Measurements from ENCODE around the gene TBC1D4. TPM values are rescaled to one million over a fixed set of nuclear protein-coding genes. Genes with fewer than 3 reads are reported as not detected.

Gene TBC1D4
- total RNA-seq, 1 donor from 2014 or later: 84.9 TPM

DNA sequence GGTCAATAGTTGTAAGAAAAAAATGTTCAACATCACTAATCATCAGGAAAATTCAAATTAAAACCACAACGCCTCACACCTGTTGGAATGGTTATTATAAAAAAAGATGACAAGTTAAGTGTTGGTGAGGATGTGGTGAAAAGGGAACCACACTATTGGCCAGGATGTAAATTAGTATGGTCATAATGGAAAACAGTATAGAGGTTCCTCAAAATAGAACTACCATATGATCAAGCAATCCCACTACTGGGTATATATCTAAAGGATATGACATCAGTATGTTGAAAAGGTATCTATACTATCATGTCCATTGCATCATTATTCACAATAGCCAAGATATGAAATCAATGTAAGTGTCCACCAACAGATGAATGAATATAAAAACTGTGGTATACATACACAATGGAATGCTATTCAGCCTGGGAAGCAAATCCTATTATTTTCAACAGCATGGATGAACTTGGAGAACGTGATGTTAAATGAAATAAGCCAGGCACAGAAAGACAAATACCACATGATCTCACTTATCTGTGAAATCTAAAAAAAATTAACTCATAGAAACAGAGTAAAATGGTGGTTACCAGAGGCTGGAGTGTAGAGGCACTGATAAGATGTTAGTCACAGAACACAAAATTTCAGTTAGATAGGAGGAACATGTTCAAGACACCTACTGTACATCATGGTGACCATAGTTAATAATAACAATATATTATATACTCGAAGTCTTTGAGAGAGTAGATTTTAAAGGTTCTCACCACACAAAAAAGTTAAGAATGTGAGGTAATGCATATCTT, 56.6 kb downstream of the TBC1D4 start:
- intact Hi-C loops (cut with DNase I): no loop called here
- no peak for DNase-seq (ENCODE audit: low spot score)

DNA sequence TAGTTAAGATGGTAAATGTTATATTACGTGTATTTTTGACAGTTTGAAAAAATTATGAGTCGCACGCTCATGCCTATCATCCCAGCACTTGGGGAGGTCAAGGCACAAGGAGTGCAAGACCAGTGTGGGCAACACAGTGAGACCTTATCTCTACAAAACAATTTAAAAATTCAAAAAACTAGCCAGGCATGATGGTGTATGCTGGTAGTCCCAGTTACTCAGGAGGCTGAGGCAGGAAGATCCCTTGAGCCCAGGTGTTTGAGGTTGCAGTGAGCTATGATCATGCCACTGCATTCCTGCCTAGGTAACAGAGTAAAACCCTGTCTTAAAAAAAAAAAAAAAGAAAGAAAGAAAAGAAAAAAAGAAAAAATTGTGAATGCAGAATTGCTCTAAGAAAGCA, 58.0 kb downstream of the TBC1D4 start:
- intact Hi-C loops (cut with DNase I): no loop called here

DNA sequence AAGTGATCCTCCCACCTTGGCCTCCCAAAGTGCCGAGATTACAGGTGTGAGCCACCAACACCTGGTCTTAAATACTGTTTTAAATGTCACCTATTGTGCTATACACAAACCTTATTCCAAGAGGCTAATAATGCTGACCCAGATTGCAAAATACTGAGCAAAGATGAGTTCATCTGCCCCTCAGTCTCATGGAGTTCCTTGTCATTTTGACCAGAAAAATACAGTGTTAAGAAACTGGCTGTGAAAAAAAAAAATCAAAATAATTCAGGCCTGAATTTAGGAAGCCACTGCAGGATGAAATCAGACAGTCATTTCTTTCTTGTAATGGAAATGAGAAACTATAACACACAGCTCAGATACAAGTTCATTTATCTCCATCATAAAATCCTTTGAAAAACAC, 59.9 kb downstream of the TBC1D4 start:
- intact Hi-C loops (cut with DNase I): no loop called here

More for the DNA sequence above, 58.0 kb downstream of the TBC1D4 start:
- no peak for DNase-seq (ENCODE audit: low spot score)

GRCh38 chr13:75421133-75421532, 60.8 kb downstream of the TBC1D4 start:
- DNase-seq (ENCODE audit: low spot score): no peak
- intact Hi-C loops (cut with DNase I): no loop called here

More for the DNA sequence above, 59.9 kb downstream of the TBC1D4 start:
- no peak for DNase-seq (ENCODE audit: low spot score)

GRCh38 chr13:75419656-75420055, 62.3 kb downstream of the TBC1D4 start:
- no peak for DNase-seq (ENCODE audit: low spot score)
- intact Hi-C loops (cut with DNase I): loop anchor here (5.0 kb wide), 1 partner anchor 58 kb away; no protein-coding TSS in a partner anchor

- DNase-seq (ENCODE audit: low spot score): no peak
- intact Hi-C loops (cut with DNase I): loop anchor here (5.0 kb wide), 1 partner anchor 58 kb away; no protein-coding TSS in a partner anchor
These were observed 63.0 kb downstream of the TBC1D4 start for GRCh38 chr13:75418997-75419396.

DNA sequence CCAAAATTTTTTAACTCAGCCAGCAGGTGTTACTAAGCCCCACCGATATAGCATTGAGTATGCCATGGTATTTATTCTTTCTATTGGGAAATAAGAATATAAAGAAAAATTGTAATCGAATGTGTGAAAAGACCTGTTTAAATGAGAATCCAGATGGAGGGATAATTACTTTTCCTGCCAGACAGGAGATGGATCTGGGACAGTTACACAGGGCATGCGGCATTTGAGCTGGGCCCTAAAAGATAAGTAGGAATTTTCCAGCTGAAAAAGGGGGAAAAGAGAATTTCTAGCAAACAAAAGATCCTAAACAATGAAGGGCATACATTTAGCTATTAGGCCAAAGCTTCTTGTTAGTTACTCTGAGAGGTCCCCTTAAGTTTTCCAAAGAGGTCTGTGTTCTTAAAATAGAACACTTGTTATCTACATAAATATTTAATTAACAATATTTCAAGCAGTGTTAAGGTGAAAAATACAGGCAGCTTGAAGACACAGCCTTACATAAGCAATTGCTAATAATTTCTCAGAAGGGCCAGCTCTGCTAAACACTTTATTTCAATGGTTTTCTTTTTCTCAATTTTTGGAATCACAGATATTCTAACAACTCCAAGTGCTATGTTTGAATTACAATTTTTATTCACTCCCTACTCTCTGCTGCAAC, 63.7 kb downstream of the TBC1D4 start:
- no peak for DNase-seq (ENCODE audit: low spot score)
- intact Hi-C loops (cut with DNase I): loop anchor here (5.0 kb wide), 1 partner anchor 59 kb away; no protein-coding TSS in a partner anchor

DNA sequence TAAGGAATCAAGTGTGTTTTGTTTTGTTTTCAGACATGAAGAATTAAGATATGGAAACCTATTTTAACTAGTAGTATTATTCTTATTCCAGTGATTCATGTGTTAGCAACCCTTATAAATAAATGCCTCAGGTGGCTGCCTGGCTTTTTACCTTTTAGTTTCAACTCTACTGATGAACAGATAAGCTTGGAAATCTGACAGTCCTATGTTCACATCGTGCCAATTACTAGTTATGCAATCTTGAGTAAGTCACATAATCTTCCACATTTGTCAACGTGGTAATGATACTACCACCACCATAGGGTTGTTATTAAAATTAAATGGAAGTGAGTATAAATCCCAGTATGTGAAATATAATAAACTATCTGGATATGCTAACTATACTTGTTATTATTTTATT, 64.3 kb downstream of the TBC1D4 start:
- intact Hi-C loops (cut with DNase I): loop anchor here (5.0 kb wide), 1 partner anchor 60 kb away; no protein-coding TSS in a partner anchor
- no peak for DNase-seq (ENCODE audit: low spot score)

- intact Hi-C loops (cut with DNase I): loop anchor here (5.0 kb wide), 1 partner anchor 60 kb away; no protein-coding TSS in a partner anchor
These were observed 65.0 kb downstream of the TBC1D4 start for GRCh38 chr13:75417012-75417384.

DNA sequence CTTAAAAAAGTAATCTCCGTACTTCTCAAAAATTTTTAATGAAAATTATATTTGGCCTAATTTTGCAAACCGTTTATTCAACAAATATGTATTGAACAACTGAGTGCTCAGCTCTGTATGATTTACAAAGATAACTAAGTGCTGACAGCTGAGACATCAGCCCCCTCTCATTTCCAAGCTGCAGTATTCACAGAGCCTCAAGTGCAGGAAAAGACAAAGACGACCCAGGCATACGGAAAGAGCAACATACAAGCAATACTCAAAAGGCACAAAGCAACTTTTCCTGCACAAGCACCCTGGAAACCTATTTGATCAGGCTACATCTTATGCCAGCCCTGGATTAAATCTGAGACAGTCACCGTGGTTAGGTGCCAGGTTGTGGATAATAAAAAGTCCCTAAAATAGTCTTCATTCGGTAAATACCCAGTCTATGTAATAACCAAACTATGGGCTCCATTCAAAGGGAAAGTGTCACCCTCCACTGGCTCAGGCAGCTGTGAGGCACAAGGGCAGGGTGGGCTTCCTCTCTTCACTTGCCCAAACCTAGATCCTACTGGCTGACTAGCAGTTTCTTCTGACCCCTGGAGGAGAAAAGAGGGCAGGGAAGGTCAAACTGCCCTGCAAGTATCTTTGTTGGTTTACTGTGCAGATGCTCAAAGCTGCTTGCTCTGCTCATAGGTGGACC, 65.5 kb downstream of the TBC1D4 start:
- no peak for DNase-seq (ENCODE audit: low spot score)
- intact Hi-C loops (cut with DNase I): loop anchor here (5.0 kb wide), 1 partner anchor 61 kb away; no protein-coding TSS in a partner anchor

More at GRCh38 chr13:75417012-75417384, 65.0 kb downstream of the TBC1D4 start:
- no peak for DNase-seq (ENCODE audit: low spot score)

DNA sequence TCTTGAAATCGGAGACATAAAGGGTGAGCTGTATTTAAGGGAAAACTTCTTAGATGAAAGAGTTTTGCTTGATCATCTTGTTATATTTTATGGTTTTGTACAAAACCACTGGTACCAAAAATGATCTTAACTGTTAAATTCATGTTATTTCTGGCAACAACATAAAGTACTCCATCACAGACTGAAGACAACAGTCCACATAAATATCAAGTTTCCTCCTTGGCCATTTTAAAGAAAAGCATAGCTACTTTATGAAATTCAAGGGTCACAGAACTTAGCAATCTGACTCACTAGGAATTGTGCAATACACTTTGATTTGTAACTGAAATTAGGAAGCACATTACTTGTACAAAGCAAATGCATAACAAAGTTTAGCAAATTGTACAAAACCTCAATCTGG, 66.3 kb downstream of the TBC1D4 start:
- no peak for DNase-seq (ENCODE audit: low spot score)
- intact Hi-C loops (cut with DNase I): loop anchor here (5.0 kb wide), 1 partner anchor 62 kb away; no protein-coding TSS in a partner anchor

DNA sequence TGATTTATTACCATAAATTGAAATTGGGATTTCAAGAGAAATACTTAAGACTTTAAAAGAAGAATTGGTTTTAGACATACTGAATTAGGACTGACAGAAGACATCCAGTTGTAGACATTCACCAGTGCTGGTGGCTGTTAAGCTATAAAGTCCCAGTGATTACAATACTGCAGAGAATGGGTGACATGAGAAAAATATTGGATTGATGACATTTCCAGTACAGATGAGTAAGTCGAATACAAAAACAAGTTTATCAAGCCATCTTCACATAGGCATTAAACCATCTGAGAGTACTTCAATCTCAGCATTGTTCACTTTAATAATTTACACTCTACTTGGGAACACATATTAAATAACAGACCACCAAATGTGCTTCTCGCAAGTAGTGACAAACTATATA, 66.8 kb downstream of the TBC1D4 start:
- intact Hi-C loops (cut with DNase I): loop anchor here (5.0 kb wide), 1 partner anchor 62 kb away; no protein-coding TSS in a partner anchor
- DNase-seq (ENCODE audit: low spot score): no peak

DNA sequence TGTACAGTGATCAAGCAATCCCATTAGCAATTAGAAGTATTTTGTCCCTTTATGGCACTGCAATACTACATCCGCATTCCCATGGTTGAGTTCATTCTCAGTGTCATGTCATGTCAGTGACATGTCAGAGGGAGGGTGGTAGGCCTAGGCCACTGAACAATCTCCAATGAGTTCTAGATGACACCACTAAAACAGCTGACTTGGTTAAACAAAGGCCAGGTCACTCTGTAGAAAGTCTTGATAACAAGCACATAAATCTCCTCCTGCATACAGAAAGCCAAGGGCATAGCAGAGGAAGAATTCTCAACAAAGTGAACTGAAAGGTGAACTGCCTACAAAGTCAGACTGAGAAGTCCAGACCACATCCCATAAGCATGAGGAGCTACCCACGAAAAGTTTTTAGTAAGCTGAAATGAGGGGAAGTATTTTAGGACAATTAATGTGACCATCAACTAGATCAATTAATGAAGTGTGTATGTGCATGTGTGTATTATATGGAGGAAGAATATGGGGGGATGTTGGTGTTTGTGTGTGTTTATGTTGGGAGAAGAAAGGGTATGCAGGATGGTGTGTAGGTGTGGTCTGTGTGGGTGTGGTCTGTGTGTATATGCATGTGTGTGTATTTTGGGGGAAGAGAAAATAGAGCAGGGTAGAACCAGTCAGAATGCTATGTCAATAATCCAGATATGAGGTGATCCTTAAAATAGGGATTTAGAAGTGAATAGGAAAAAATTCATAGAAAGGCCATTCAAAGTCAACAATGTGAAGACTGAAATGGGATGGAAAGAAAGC, 67.7 kb downstream of the TBC1D4 start:
- DNase-seq (ENCODE audit: low spot score): no peak
- intact Hi-C loops (cut with DNase I): no loop called here

GRCh38 chr13:75411924-75412537, 69.9 kb downstream of the TBC1D4 start:
- intact Hi-C loops (cut with DNase I): no loop called here
- DNase-seq (ENCODE audit: low spot score): no peak

- no peak for DNase-seq (ENCODE audit: low spot score)
- intact Hi-C loops (cut with DNase I): no loop called here
These were observed 71.8 kb downstream of the TBC1D4 start for GRCh38 chr13:75410207-75410606.

DNA sequence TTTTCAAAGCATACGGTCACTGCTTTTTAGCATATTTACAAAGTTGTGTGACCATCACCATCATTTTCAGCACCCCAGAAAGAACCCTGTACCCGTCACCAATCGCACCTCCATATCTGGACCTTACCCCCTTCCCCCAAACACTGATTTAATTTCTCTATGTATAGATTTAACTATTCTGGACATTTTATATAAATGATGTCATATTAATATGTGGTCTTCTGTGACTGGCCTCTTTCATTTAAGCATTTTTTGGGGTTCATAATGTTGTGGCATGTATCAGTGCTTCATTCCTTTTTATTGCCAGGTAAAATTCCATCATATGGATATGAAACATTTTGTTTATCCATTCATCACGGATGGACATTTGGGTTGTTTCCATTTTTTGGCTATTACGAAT, 74.0 kb downstream of the TBC1D4 start:
- intact Hi-C loops (cut with DNase I): no loop called here
- DNase-seq (ENCODE audit: low spot score): no peak

DNA sequence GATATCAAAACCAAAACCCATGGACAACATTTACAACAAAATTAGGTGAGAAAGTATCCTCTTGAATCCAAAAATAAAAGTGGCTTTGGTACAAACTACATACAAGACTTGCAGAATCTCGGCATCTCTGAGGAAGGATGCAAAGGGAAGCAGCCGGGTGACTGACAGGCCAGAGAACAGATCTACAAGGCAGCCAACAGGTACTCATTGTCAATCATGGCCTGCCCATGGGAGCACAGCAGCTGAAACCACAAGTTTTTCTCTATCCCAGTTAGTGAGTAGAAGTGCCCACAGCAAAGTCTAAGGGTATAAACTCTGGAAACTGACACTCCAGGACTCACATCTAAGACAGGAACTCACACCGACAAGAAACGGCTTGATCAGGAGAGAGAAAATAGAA, 74.5 kb downstream of the TBC1D4 start:
- no peak for DNase-seq (ENCODE audit: low spot score)
- intact Hi-C loops (cut with DNase I): no loop called here

DNA sequence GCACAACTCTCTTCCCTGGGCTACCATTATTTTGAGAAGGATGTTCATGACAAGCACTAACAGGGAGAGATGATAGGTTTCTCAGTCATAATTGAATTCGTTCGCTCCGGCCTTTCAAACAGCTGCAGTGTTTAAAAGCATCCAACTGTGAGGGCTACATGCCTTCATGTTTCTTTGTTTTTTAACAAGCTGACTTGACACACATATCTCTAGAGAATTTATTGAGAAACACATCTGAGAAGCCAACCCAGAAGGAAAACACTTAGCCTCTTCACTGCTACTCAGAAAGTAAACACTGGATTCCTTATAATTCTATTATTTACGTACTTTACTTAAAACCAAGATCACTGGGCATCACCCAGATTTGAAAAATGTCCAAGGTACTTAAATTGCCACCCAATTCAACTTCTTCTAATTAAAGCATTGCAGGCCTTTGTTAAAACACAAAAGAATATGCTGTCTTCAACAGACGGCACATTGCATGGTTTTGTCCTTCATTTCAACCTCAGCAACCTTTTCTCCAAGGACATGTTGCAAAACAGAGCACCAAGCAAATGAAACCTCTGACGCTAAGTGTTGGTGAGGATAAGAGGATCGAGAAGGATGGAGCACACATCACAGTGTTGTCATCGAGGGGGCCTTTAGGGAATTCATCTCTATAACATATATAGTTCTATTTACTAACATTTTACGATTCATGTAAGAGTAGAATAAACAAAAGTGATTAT, 75.8 kb downstream of the TBC1D4 start:
- intact Hi-C loops (cut with DNase I): no loop called here
- no peak for DNase-seq (ENCODE audit: low spot score)

All from cardiac septum (tissue), 1 donor.